Measurements from ENCODE around the gene CIAO3. TPM values are rescaled to one million over a fixed set of nuclear protein-coding genes. Genes with fewer than 3 reads are reported as not detected.

Gene CIAO3
- total and polyA plus RNA-seq, 10 of the 15 experiments (the other 5 are each of a cell fraction or from before 2014, with no cell fraction given): 1.4 to 37.5 (median 30.8) TPM

DNA sequence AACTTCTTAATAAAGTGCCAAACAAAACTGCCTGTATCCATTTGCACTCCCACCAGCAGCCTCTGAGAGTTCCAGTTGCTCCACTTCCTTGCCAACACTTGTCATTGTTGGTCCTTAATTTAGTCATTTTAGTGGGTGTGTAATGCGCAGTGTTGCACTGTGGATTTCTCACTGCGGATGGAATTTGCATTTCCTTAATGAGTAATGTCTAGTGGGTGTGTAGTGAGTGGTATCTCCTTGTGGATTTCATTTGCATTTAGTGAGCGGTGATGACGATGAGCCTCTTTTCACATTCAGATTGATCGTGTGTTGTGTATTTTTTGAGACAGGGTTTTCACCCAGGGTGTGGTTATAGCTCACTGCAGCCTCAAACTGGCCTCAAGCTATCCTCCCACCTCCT is 15.6 kb upstream of the CIAO3 start:
- Histone ChIP-seq H3K79me2 (ENCODE audit: control insufficient read depth, insufficient read depth, low read length) (no peaks in the 10 kb centered on the region), H3K27ac (ENCODE audit: control insufficient read depth, insufficient read depth) (no peak overlapping the region), H3K36me3 (ENCODE audit: control insufficient read depth in 2 of 2, insufficient read depth in 2 of 2, low read length in 1 of 2) (no peaks in the 10 kb centered on the region), H2AFZ (ENCODE audit: control insufficient read depth, low read depth, low read length) (no peak overlapping the region), H3K9me3 (replicated peaks; ENCODE audit: control insufficient read depth, insufficient read depth, low read length) (no peaks in the 10 kb centered on the region; the same call in 2 of the 3 replicates), H3K4me1 (ENCODE audit: control insufficient read depth, insufficient read depth, low read length) (no peaks in the 10 kb centered on the region), H3K27me3 (replicated peaks in 1 of 2; ENCODE audit: control insufficient read depth in 2 of 2, insufficient read depth in 2 of 2, low read length in 1 of 2) (no peaks in the 10 kb centered on the region; a peak in 1 of 4 replicates), H4K20me1 (ENCODE audit: control insufficient read depth, insufficient read depth) (no peaks in the 10 kb centered on the region), H3K4me3 (no peak overlapping the region), H3K4me2 (ENCODE audit: control insufficient read depth, insufficient read depth) (no peak overlapping the region), H3K9ac (ENCODE audit: control insufficient read depth, insufficient read depth, low read length) (no peak overlapping the region)
- FAIRE-seq (no peak), ATAC-seq (no peak), DNase-seq (ENCODE audit: low read depth, low spot score) (no peak)
- ChIA-PET SMC1A (ENCODE audit: uncharacterized antibody, unreplicated experiment) (no interaction called here), CTCF (no interaction called here), RAD21 (ENCODE audit: unreplicated experiment) (no interaction called here), POLR2A (no interaction called here)
- no TSS peak for BruUV-seq (replicated peaks)
- WGBS (ENCODE audit: insufficient coverage, insufficient replicate concordance, low lambda C conversion rate, missing lambda C conversion rate): 3% methylated on average over 5 of the region's 5 CpGs
- in situ Hi-C loops (cut with MboI): no loop called here
- intact Hi-C loops (cut with micrococcal nuclease; ENCODE audit: unreplicated experiment): no loop called here
- no peak for TF ChIP-seq MTA3 (IDR thresholded peaks at IDR 0.05; ENCODE audit: borderline replicate concordance, low read length)
- no peak for TF ChIP-seq FOXM1 (IDR thresholded peaks at IDR 0.05; ENCODE audit: low read depth, low read length)
- no peak for TF ChIP-seq BCL3 (IDR thresholded peaks at IDR 0.05; ENCODE audit: borderline replicate concordance, insufficient read depth, low read depth, low read length, poor library complexity, severe bottlenecking)
- TF ChIP-seq RFX5 (IDR thresholded peaks at IDR 0.05; ENCODE audit: low read depth, low read length): no peak
- TF ChIP-seq CTCF (IDR thresholded peaks at IDR 0.05 in 2 of 3, conservative IDR thresholded peaks at IDR 0.05 in 1 of 3; ENCODE audit: control insufficient read depth in 2 of 3, extremely low read depth in 1 of 3, insufficient read depth in 1 of 3, low read depth in 3 of 3, low read length in 3 of 3): no peak
- TF ChIP-seq RB1 (IDR thresholded peaks at IDR 0.05; ENCODE audit: borderline replicate concordance): no peak
- TF ChIP-seq MEF2A (IDR thresholded peaks at IDR 0.05; ENCODE audit: insufficient read depth, low read depth, low read length): no peak
- TF ChIP-seq, protein P1, sequence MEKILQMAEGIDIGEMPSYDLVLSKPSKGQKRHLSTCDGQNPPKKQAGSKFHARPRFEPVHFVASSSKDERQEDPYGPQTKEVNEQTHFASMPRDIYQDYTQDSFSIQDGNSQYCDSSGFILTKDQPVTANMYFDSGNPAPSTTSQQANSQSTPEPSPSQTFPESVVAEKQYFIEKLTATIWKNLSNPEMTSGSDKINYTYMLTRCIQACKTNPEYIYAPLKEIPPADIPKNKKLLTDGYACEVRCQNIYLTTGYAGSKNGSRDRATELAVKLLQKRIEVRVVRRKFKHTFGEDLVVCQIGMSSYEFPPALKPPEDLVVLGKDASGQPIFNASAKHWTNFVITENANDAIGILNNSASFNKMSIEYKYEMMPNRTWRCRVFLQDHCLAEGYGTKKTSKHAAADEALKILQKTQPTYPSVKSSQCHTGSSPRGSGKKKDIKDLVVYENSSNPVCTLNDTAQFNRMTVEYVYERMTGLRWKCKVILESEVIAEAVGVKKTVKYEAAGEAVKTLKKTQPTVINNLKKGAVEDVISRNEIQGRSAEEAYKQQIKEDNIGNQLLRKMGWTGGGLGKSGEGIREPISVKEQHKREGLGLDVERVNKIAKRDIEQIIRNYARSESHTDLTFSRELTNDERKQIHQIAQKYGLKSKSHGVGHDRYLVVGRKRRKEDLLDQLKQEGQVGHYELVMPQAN (conservative IDR thresholded peaks at IDR 0.05): no peak
- TF ChIP-seq RCOR1 (conservative IDR thresholded peaks at IDR 0.05; ENCODE audit: low read depth, low read length): no peak
- no peak for TF ChIP-seq MAX (IDR thresholded peaks at IDR 0.05; ENCODE audit: low read depth, low read length)
- no peak for TF ChIP-seq NR2C2 (IDR thresholded peaks at IDR 0.05; ENCODE audit: borderline replicate concordance, control insufficient read depth, insufficient read length, low read depth)
- no peak for TF ChIP-seq POLR2AphosphoS2 (IDR thresholded peaks at IDR 0.05; ENCODE audit: low read depth, low read length)
- no peak for TF ChIP-seq USF2 (IDR thresholded peaks at IDR 0.05; ENCODE audit: borderline replicate concordance, low read depth, low read length)

Measured in GM12878 (cell line).